NCI-H146 (cell line): Measurements from ENCODE around the gene PRSS3.
"Not testable (repeated sequence)": the region's sequence is repeated elsewhere in the genome, so short reads cannot be mapped to it uniquely, and the experiment has no call there.

Experiments
- DNase-seq: peaks from one replicate; lab custom pipeline; 2025; lab: John Stamatoyannopoulos, UW

PRSS3 gene

GRCh38 chr9:33818167-33818846 is 22.9 kb downstream of the PRSS3 start:
- peak; percentile 16 for DNase-seq

GRCh38 chr9:33818847-33819500 is 23.6 kb downstream of the PRSS3 start:
- DNase-seq, result no peak

GRCh38 chr9:33820231-33820745 is 24.9 kb downstream of the PRSS3 start:
- DNase-seq, result no peak

- no peak for DNase-seq
These were observed 28.4 kb downstream of the PRSS3 start for GRCh38 chr9:33823801-33824200.

- not testable (repeated sequence) for DNase-seq
These were observed 31.9 kb downstream of the PRSS3 start for GRCh38 chr9:33827285-33827684.

GRCh38 chr9:33829641-33830230 is 34.4 kb downstream of the PRSS3 start:
- not testable (repeated sequence) for DNase-seq

GRCh38 chr9:33835625-33836260 is 40.4 kb downstream of the PRSS3 start:
- DNase-seq, result no peak

GRCh38 chr9:33836261-33836660 is 40.9 kb downstream of the PRSS3 start:
- not testable (repeated sequence) for DNase-seq

GRCh38 chr9:33837138-33837537 is 41.8 kb downstream of the PRSS3 start:
- no peak for DNase-seq

- no peak for DNase-seq
These were observed 45.0 kb downstream of the PRSS3 start for GRCh38 chr9:33840381-33840780.

- DNase-seq, result no peak
These were observed 48.1 kb downstream of the PRSS3 start for GRCh38 chr9:33843312-33843961.

GRCh38 chr9:33846231-33846630 is 50.9 kb downstream of the PRSS3 start:
- DNase-seq, result no peak

GRCh38 chr9:33847894-33848205 is 52.5 kb downstream of the PRSS3 start:
- DNase-seq, result not testable (repeated sequence)
